ENCODE measurements around the gene LIN9.
"Not testable (repeated sequence)": the region's sequence is repeated elsewhere in the genome, so short reads cannot be mapped to it uniquely, and the experiment has no call there.

Gene LIN9
- 1.7 to 12.4 (median 4.2) reads per million in 17 experiments for total RNA-seq

- peak; percentile 93 to 97 (median 95) for DNase-seq
These were observed at the start of gene LIN9 for GRCh38 chr1:226308723-226309397. LIN9 (minus strand) TSS chr1:226309164; CDS start chr1:226309139, 25 bp downstream.

GRCh38 chr1:226357416-226357815 lies 48.5 kb upstream of the LIN9 start:
- DNase-seq, result no peak

- no peak for DNase-seq
These were observed 46.9 kb upstream of the LIN9 start for GRCh38 chr1:226355669-226356551.

DNA sequence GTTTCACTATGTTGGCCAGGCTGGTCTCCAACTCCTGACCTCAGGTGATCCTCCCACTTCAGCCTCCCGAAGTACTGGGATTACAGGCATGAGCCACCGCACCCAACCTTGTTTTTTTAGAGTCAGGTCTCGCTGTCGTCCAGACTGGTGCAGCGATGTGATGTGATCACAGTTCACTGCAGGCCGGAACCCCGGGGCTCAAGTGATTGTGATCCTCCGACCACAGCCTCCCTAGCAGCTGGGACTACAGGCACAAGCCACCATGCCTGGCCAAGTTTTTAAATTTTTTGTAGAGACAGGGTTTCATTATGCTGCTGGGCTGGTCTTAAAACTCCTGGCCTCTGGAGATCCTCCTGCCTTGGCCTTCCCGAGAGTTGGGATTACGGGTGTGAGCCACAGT lies 46.1 kb upstream of the LIN9 start:
- DNase-seq, result no peak

- DNase-seq, result no peak
These were observed 44.9 kb upstream of the LIN9 start for GRCh38 chr1:226353698-226354525.

DNA sequence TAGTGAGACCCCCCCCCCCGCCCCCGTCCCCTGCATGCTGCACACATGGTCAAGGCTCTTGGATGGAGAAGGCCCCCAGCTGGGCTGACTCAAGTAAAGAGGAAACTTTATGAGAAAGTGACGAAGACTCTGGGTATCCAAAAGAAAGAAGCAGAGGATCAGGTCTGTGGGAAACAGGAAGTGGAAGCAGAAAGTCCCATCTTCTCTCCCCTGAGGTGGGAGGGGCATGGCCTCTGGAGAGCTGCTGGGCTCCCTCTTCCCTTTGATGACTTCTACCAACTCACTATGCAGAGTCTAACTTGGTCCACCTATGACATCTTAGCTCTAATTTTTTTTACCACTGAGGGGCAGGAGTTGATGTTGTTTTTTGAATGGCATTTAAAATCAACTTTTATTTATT lies 42.7 kb upstream of the LIN9 start:
- peak; percentile 47 to 76 (median 62) for DNase-seq

DNA sequence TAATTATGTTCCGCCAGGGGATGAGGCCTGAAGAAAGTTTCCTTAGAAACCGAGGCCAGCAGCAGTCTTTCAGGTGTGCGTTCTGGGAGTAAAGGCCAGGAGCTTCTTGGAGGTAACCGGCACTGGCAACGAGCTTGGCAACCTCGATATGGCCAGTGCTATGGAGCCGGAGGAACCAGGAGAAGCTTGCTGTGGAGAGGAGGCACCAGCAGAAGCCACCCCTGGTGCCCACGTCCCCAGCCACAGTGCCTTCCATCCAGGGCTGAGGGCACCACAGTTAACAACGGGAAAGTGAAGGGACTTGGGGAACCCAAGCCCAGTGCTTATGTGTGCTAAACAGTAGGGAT lies 41.5 kb upstream of the LIN9 start:
- no peak for DNase-seq

DNA sequence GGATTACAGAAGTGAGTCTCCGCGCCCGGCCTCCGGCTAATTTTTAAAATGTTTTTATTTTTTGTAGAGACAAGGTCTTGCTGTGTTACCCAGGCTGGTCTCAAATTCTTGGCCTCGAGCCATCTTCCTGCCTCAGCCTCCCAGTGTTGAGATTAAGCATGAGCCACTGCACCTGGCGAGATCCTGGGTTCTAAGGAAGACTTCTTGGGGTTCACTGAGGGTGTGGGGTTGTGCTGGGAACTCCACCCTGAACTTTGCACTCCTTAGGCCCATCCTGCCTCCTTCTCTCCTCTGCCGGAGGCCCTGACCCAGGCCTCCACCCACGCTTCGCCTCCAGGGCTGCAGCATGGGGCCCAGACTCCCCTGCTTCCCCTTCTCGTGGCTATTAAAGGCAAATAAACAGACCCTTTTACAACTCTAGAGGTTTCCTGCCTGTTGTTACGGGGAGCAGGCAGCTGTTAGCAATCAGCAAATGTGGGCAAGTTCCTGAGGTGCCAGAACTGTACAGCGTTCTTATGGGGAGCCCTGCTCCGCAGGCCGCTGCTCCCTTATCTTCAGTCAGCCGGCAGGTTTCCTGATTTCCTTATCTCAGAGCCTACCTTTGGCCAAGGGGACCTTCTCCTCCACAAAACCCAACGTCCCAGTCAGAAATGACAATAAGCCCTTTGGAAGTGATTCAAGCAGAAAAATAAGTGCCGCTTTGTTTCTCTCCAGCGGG lies 41.0 kb upstream of the LIN9 start:
- DNase-seq, result peak; percentile 54 to 72 (median 70)

DNA sequence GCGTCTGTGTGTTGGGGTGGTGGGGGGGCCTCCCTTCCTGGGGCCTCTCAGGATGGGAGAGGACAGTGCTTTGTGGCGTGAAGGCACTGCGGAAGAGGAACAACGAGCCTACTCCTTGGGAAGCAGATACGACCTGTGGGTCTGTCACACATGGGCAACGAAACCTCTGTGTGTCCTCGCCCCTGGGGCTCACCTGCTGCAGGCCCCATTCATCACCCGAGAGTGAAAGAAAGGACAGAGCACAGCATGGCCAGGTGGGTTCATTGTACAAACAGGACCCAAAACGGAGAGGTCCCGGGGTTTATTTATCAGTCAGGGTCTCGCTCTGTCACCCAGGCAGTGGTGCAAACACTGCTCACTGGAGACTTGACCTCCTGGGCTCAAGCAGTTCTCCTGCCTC lies 40.1 kb upstream of the LIN9 start:
- DNase-seq, result no peak

DNA sequence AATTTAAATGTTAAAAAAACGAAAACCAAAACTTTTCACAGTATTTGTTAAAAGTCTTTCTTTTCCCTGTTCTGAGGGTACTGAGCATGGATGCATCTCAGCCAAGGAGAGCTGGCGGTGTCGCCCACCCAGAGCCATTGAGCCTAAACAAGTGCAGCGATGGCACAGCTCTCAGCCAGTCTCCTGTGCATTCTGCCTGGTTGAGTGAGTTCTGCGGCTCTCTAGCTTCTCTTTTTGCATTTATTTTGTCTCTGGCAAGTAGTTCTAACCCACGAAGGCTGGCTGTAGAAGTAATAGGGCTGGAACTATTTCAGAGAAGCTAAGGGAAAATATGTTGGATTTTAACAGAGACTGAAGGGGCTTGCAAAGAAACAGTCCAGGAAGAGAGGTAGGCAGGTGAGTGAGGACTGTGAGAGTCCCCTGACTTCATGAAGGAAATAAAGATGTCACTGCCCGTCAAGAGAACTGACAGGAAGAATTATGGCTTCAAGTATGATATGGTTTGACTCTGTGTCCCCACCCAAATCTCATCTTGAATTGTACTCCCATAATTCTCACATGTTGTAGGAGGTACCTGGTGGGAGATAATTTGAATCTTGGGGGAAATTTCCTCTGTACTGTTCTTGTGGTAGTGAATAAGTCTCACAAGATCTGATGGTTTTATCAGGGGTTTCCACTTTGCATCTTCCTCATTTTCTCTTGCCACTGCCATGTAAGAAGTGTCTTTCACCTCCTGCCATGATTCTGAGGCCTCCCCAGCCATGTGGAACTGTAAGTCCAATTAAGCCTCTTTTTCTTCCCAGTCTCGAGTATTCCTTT lies 35.7 kb upstream of the LIN9 start:
- no peak for DNase-seq

DNA sequence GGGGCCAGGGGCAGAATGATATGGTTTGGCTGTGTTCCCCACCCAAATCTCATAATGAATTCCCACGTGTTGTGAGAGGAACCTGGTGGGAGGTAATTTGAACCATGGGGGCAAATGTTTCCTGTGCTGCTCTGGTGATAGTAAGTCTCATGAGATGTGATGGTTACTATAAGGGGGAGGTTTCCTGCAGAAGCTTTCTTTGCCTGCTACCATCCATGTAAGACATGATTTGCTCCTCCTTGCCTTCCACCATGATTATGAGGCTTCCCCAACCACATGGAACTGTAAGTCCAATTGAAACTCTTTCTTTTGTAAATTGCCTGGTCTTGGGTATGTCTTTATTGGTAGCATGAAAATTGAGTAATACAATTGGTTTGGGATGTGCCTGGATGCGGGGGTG lies 33.7 kb upstream of the LIN9 start:
- no peak for DNase-seq

DNA sequence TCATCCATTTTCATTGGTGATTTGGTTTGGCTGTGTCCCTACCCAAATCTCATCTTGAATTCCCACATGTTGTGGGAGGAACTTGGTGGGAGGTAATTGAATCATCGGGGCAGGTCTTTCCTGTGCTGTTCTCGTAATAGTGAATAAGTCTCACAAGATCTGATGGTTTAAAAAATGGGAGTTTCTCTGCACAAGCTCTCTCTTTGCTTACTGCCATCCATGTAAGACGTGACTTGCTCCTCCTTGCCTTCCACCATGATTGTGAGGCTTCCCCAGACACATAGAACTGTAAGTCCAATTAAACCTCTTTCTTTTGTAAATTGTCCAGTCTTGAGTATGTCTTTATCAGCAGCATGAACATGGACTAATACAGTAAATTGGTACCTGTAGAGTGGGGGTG lies 31.1 kb upstream of the LIN9 start:
- DNase-seq, result not testable (repeated sequence)

GRCh38 chr1:226337276-226337875 lies 28.4 kb upstream of the LIN9 start:
- peak in 2 of 4 experiments; percentile 11 to 14 for DNase-seq

DNA sequence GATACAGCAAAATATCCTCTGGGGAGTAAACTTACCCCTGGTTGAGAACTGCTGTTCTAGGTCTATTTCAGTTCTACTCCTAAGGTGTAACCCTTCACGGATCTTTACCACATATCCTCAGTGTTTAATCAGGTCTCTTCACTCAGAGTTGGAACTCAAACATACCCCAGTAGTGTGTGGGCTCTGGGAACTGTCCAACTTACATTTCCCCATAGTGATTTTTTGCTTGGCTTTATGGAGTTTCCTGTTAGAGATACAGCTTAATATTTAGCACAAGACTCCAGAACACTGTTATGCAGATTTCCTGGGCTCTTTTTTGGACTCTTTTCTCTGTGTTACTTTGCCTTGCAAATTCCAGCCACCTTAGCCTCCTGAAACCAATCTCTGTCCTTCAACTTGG lies 26.7 kb upstream of the LIN9 start:
- no peak for DNase-seq

DNA sequence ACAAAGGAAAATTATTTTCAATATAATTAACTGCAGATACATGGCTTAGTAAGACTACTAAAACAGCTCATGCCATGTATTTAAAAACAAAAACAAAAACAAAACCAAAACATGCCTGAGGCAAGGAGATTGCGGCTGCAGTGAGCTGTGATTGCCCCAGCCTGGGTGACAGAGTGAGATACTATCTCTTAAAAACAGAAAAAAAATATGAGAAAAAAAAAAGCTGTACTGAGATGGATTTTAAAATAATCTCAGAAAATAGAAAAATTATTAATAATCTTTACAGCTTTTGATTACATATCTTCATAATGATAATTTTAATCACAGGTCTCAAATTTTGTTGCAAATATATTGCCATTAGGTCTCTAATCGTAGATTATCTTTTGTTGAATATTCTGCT lies 24.0 kb upstream of the LIN9 start:
- no peak for DNase-seq

GRCh38 chr1:226329237-226329636 lies 20.3 kb upstream of the LIN9 start:
- DNase-seq, result no peak

- no peak for DNase-seq
These were observed 18.8 kb upstream of the LIN9 start for GRCh38 chr1:226327761-226328162.

DNA sequence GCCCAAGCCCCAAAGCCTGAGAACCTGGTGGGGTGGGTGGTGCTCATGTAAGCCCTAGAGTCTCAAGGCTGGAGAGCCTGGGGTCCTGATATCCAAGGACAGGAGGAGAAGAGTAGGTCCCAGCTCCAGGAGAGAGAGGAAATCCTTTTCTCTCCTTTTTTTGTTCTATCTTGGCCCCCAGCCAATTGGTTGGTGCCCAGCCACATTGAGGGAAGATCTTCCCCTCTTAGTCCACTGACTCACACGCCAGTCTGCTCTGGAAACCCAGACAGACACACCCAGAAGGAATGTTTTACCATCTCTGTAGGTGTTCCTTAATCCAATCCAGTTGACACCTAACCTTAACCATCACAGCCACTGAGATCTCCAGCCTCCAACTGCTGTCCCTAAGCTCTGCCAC lies 16.2 kb upstream of the LIN9 start:
- no peak for DNase-seq

DNA sequence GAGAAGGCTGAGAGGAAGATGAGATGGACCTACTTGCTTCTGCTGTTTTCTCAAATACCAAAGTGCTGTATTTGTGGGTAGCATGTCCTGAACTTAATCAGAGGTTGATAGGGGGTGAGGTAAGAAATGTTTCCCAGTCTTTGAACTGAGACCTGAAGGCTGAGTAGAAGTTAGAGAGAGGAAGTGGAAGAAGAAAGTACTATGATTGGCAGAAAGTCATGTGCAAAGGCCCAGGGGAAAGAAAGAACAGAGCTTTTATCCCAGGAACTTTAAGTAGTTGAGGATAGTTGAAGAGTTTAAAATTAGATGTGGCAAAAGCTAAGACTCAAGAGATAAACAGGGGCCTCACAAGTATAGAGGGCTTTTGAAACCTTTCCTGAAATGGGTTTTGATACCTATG lies 15.5 kb upstream of the LIN9 start:
- no peak for DNase-seq

- DNase-seq, result no peak
These were observed 14.0 kb upstream of the LIN9 start for GRCh38 chr1:226322986-226323385.

- no peak for DNase-seq
These were observed 12.0 kb upstream of the LIN9 start for GRCh38 chr1:226320930-226321329.

Data from suppressor macrophage (primary cell).